HEK293 (cell line): Measurements from ENCODE around the gene STRBP.
"Not testable (repeated sequence)": the region's sequence is repeated elsewhere in the genome, so short reads cannot be mapped to it uniquely, and the experiment has no call there.

Source experiments
- CTCF ChIA-PET: fragments of 350-600 bp; formaldehyde crosslinking; extraction: SDS; loops from one replicate; lab custom pipeline; 2021; ENCODE audit warnings: antibody characterized with exemption; lab: Yijun Ruan, JAX
- POLR2A ChIA-PET: fragments of 300-600 bp; formaldehyde crosslinking; extraction: SDS; loops from one replicate; lab custom pipeline; 2020; ENCODE audit warnings: antibody characterized with exemption, inconsistent platforms; lab: Yijun Ruan, JAX
- H3K27ac ChIP-seq: fragments of 200-500 bp; sonication (Bioruptor generic); 2 replicates; pipeline ENCODE4 v1.5.1; 2014; ENCODE audit warnings: low read depth, low read length, control low read depth, inconsistent platforms; ENCODE audit errors: extremely low read depth
- H3K36me3 ChIP-seq, 2 experiments: fragments of 200-500 bp in 1 of 2; sonication (Bioruptor generic) in 1 of 2; 1 replicate in 1 of 2; 2 replicates in 1 of 2; pipeline ENCODE4 v1.5.1; 2014 to 2017; ENCODE audit warnings: inconsistent platforms in 2 of 2, low read length in 2 of 2; ENCODE audit not compliant: control insufficient read depth in 2 of 2, insufficient read depth in 1 of 2
- H3K4me1 ChIP-seq: fragments of 200-500 bp; sonication (Bioruptor generic); 2 replicates; pipeline ENCODE4 v1.5.1; 2014; ENCODE audit warnings: mild to moderate bottlenecking, low read length, inconsistent platforms; ENCODE audit not compliant: control insufficient read depth, insufficient read depth
- H3K4me3 ChIP-seq: 2 replicates; pipeline ENCODE4 v1.5.1; 2011; ENCODE audit warnings: low read depth, mild to moderate bottlenecking, control low read depth, low read length, moderate library complexity
- H3K9me3 ChIP-seq: fragments of 200-500 bp; sonication (Bioruptor generic); 2 replicates; pipeline ENCODE4 v1.5.1; 2014; ENCODE audit warnings: low read depth, low read length, inconsistent platforms; ENCODE audit not compliant: control insufficient read depth, insufficient read depth
- KLF7 ChIP-seq: fragments of 450-650 bp; formaldehyde crosslinking; IDR thresholded peaks from 2 replicates; pipeline ENCODE4 v1.5.1; 2016; ENCODE audit warnings: missing biosample characterization, missing genetic modification characterization, borderline replicate concordance
- KLF9 ChIP-seq: fragments of 450-650 bp; formaldehyde crosslinking; IDR thresholded peaks from 2 replicates; pipeline ENCODE4 v1.5.1; 2016; ENCODE audit warnings: missing biosample characterization, missing genetic modification characterization, low read depth
- REST ChIP-seq: fragments of 450-650 bp; formaldehyde crosslinking; IDR thresholded peaks from 2 replicates; pipeline ENCODE4 v1.5.1; 2016; ENCODE audit warnings: missing biosample characterization, missing genetic modification characterization
- SCRT2 ChIP-seq: fragments of 450-650 bp; formaldehyde crosslinking; IDR thresholded peaks from 2 replicates; pipeline ENCODE4 v1.5.1; 2016; ENCODE audit warnings: missing biosample characterization, missing genetic modification characterization
- SP2 ChIP-seq: fragments of 450-650 bp; formaldehyde crosslinking; IDR thresholded peaks from 2 replicates; pipeline ENCODE4 v1.5.1; 2016; ENCODE audit warnings: missing biosample characterization, missing genetic modification characterization
- SP3 ChIP-seq: fragments of 450-650 bp; formaldehyde crosslinking; IDR thresholded peaks from 2 replicates; pipeline ENCODE4 v1.5.1; 2016; ENCODE audit warnings: missing biosample characterization, missing genetic modification characterization
- ZBTB44 ChIP-seq: fragments of 450-650 bp; IDR thresholded peaks from 2 replicates; pipeline ENCODE4 v1.5.1; 2018; ENCODE audit warnings: missing biosample characterization, mild to moderate bottlenecking, missing genetic modification characterization
- ZNF112 ChIP-seq: fragments of 450-650 bp; formaldehyde crosslinking; IDR thresholded peaks from 2 replicates; pipeline ENCODE4 v1.5.0; 2017; ENCODE audit warnings: missing biosample characterization, missing genetic modification characterization
- ZNF19 ChIP-seq: fragments of 450-650 bp; formaldehyde crosslinking; IDR thresholded peaks from 2 replicates; pipeline ENCODE4; 2016; ENCODE audit warnings: missing biosample characterization, missing genetic modification characterization, low read depth
- ZNF558 ChIP-seq: fragments of 450-650 bp; formaldehyde crosslinking; IDR thresholded peaks from 2 replicates; pipeline ENCODE4 v1.5.1; 2016; ENCODE audit warnings: missing biosample characterization, missing genetic modification characterization
- ZNF610 ChIP-seq: fragments of 450-650 bp; formaldehyde crosslinking; IDR thresholded peaks from 2 replicates; pipeline ENCODE4 v1.5.1; 2016; ENCODE audit warnings: missing biosample characterization, missing genetic modification characterization, borderline replicate concordance
- ZNF629 ChIP-seq: fragments of 450-650 bp; formaldehyde crosslinking; IDR thresholded peaks from 2 replicates; pipeline ENCODE4 v1.5.1; 2017; ENCODE audit warnings: missing biosample characterization, missing genetic modification characterization
- ZNF654 ChIP-seq: fragments of 450-650 bp; formaldehyde crosslinking; IDR thresholded peaks from 2 replicates; pipeline ENCODE4 v1.5.1; 2016; ENCODE audit warnings: low read depth, missing biosample characterization, missing genetic modification characterization
- ZNF660 ChIP-seq: fragments of 450-650 bp; IDR thresholded peaks from 2 replicates; pipeline ENCODE4 v1.5.1; 2018; ENCODE audit warnings: missing biosample characterization, mild to moderate bottlenecking, missing genetic modification characterization
- ZNF707 ChIP-seq: fragments of 450-650 bp; formaldehyde crosslinking; IDR thresholded peaks from 2 replicates; pipeline ENCODE4 v1.5.1; 2016; ENCODE audit warnings: missing biosample characterization, missing genetic modification characterization
- ZNF791 ChIP-seq: fragments of 450-650 bp; formaldehyde crosslinking; IDR thresholded peaks from 2 replicates; pipeline ENCODE4 v1.5.1; 2016; ENCODE audit warnings: missing biosample characterization, missing genetic modification characterization
- ZNF792 ChIP-seq: fragments of 450-650 bp; formaldehyde crosslinking; IDR thresholded peaks from 2 replicates; pipeline ENCODE4 v1.5.1; 2016; ENCODE audit warnings: missing biosample characterization, missing genetic modification characterization
- ZSCAN30 ChIP-seq: fragments of 450-650 bp; IDR thresholded peaks from 2 replicates; pipeline ENCODE4 v1.5.1; 2018; ENCODE audit warnings: missing biosample characterization, mild to moderate bottlenecking, missing genetic modification characterization, moderate library complexity
- ZSCAN4 ChIP-seq: fragments of 450-650 bp; formaldehyde crosslinking; IDR thresholded peaks from 2 replicates; pipeline ENCODE4 v1.5.1; 2017; ENCODE audit warnings: missing biosample characterization, missing genetic modification characterization
- ZSCAN5A ChIP-seq: fragments of 450-650 bp; formaldehyde crosslinking; IDR thresholded peaks from 2 replicates; pipeline ENCODE4 v1.5.1; 2016; ENCODE audit warnings: missing biosample characterization, missing genetic modification characterization

Gene STRBP

GRCh38 chr9:123305879-123306278, 37.5 kb upstream of the STRBP start:
- ChIA-PET POLR2A (no interaction called here), CTCF (interaction anchor here (0.7 to 1.5 kb wide), 3 partner anchors 29 to 805 kb away, joined by 3 to 4 read pairs (median 3); no protein-coding TSS in a partner anchor)
- no peak overlapping the region for H3K4me3 ChIP-seq
- H3K9me3 ChIP-seq, result no peaks in the 10 kb centered on the region
- H3K4me1 ChIP-seq, result no peaks in the 10 kb centered on the region
- TF ChIP-seq ZNF610 (tag by site-specific recombination) (no peak), ZNF558 (tag by site-specific recombination) (no peak), REST (tag by site-specific recombination) (no peak)
- no peaks in the 10 kb centered on the region for H3K36me3 ChIP-seq
- H3K27ac ChIP-seq, result no peak overlapping the region

- no peak overlapping the region for H3K27ac ChIP-seq
- POLR2A ChIA-PET, result interaction anchor here (1.2 kb wide), 1 partner anchor 399 kb away, joined by 3 read pairs; the partner anchor contains the start of gene RC3H2
- H3K4me1 ChIP-seq, result no peaks in the 10 kb centered on the region
- no peaks in the 10 kb centered on the region for H3K36me3 ChIP-seq
- H3K9me3 ChIP-seq, result no peaks in the 10 kb centered on the region
- no peak overlapping the region for H3K4me3 ChIP-seq
- TF ChIP-seq KLF9 (tag by site-specific recombination) (no peak), ZNF654 (tag by site-specific recombination) (no peak), ZNF629 (tag by site-specific recombination) (no peak), ZNF19 (no peak), ZSCAN30 (tag by site-specific recombination) (no peak), ZBTB44 (tag by site-specific recombination) (no peak), SP2 (tag by site-specific recombination) (no peak), SCRT2 (tag by site-specific recombination) (0 out of 2 replicates have a peak, but pooled peaks have one; percentile 12)
- CTCF ChIA-PET, result interaction anchor here (1.3 kb wide), 1 partner anchor 10 kb away, joined by 3 read pairs; no protein-coding TSS in a partner anchor
Observed at GRCh38 chr9:123304340-123304691, 35.9 kb upstream of the STRBP start.

- POLR2A ChIA-PET, result no interaction called here
- Histone ChIP-seq H3K4me1 (no peaks in the 10 kb centered on the region), H3K36me3 (no peaks in the 10 kb centered on the region), H3K9me3 (no peaks in the 10 kb centered on the region), H3K4me3 (no peak overlapping the region), H3K27ac (no peak overlapping the region)
- CTCF ChIA-PET, result interaction anchor here (0.7 kb wide), 1 partner anchor 217 kb away, joined by 4 read pairs; no protein-coding TSS in a partner anchor
- TF ChIP-seq ZNF660 (no peak), ZNF792 (no peak), SCRT2 (tag by site-specific recombination) (no peak), SP3 (tag by site-specific recombination) (no peak), ZNF610 (tag by site-specific recombination) (no peak), ZNF112 (no peak), ZSCAN4 (no peak), ZNF707 (tag by site-specific recombination) (no peak), ZSCAN5A (tag by site-specific recombination) (no peak), ZNF791 (tag by site-specific recombination) (no peak), KLF7 (no peak)
Observed at GRCh38 chr9:123302348-123303214, 34.2 kb upstream of the STRBP start.

GRCh38 chr9:123301936-123302335, 33.5 kb upstream of the STRBP start:
- POLR2A ChIA-PET, H3K9me3 ChIP-seq, H3K27ac ChIP-seq, H3K4me3 ChIP-seq, H3K36me3 ChIP-seq, H3K4me1 ChIP-seq: not testable (repeated sequence)
- CTCF ChIA-PET, result interaction anchor here (0.7 kb wide), 1 partner anchor 216 kb away, joined by 4 read pairs; no protein-coding TSS in a partner anchor
